SH-SY5Y (cell line): Measurements from ENCODE around the gene RELA.

Source experiments
- GATA2 ChIP-seq: IDR thresholded peaks from 2 replicates; pipeline ENCODE4 v1.6.1; 2011; ENCODE audit warnings: mild to moderate bottlenecking, low read depth, low read length
- GATA3 ChIP-seq: IDR thresholded peaks from 2 replicates; pipeline ENCODE4 v1.6.1; 2011; ENCODE audit warnings: low read depth, mild to moderate bottlenecking, low read length, moderate library complexity

RELA gene

DNA sequence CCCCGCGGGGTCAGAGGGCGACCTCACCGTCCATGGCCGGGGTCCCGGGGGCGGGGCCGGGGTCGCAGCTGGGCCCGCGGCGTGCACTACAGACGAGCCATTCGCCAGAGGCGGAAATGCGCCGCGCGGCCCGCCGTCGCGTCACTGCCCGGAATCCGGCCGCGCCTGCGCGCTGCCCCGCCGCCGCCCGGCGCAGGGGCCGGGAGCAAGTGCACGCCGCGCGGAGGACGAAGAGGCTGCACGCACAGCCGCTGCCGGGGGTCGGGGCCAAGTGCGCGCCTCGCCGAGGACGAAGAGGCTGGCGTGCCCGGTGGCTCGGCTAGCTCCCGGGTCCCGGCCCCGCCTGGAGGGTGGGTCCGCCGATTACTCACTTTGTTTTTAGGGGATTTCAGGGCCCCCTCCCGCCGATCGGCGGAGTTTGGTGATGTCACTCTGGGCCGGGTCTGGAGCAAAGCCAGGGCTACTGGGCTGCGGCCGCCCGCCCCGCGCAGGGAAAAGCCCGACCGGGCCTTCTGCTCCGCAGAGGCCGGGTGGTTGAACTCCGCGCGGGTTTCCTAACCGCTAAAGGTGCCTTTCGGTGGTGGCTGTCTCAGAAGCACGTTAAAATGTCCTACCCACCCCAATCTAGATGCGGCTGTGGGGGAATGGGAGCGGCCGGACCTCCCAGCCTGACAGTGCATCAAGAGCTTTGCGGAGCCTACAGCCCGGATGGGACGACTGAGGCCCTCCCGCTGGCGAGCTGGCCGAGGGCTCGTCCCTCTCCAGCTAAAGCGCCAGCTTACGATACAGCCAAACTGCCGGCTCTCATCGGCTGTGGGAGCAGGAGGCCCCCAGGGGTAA lies at the start of gene RELA:
RELA (minus strand) TSS at position 118 of the 840 bp plus-strand sequence; CDS start at position 34, 84 bp downstream.
- no peak for TF ChIP-seq GATA3
- TF ChIP-seq GATA2 = no peak

DNA sequence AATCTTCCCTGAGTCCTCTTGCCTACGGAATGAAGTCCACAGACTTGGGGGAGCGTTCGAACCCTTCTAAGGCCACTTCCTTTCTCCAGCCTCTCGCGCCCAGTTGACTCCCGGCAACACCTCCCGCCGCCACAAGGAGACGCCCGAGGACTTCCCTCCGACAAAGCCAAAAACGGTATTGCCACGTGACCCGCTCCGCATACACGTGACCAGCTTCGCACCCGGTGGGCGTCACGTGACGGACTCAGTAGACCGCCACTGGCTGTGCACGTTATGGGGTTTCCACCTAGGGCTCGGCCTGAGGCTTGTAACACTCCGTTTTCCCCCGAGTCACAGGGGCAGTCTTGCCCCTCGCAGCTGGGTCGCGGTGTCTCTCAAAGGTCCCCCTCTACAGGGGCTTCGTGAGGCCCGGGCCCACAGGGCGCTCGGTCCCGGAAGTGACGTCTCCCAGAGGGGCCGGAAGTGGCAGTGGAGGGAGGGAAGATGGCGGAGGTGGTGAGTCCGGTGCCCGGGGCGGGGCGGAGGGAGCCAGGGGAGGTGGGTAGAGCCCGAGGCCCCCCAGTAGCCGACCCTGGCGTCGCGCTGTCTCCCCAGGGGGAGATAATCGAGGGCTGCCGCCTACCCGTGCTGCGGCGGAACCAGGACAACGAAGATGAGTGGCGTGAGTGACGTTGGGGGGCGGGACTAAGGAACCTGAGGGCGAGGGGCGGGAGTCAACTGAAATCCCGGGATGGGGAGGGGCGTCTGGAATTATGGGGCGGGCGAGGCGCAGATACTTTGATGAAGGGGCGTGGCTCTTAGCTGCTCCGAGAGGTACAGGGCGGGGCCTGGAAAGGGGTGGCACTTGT lies 49.3 kb upstream of the RELA start, which contains the start of gene KAT5:
KAT5 (plus strand) TSS at position 468 of the 848 bp plus-strand sequence; CDS start at position 484, 16 bp downstream.
- TF ChIP-seq GATA3 = no peak
- no peak for TF ChIP-seq GATA2

DNA sequence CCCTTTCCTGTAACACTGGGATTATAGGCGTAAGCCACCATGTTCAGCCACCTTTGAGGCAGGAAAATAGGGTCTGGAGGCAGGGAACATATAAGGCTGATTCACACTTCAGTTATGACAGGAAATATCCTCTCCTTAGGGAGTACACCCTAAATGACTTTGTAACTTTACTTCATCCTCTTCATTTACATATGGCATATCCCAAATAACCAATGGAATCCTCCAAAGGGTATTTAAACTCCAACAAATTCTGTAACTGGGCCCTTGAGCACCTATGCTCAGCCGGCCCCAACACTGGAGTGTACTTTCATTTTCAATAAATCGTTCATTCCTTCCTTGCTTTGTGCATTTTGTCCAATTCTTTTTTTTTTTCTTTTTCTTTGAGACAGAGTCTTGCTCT lies 47.7 kb upstream of the RELA start:
- TF ChIP-seq GATA3 (no peak), GATA2 (no peak)

DNA sequence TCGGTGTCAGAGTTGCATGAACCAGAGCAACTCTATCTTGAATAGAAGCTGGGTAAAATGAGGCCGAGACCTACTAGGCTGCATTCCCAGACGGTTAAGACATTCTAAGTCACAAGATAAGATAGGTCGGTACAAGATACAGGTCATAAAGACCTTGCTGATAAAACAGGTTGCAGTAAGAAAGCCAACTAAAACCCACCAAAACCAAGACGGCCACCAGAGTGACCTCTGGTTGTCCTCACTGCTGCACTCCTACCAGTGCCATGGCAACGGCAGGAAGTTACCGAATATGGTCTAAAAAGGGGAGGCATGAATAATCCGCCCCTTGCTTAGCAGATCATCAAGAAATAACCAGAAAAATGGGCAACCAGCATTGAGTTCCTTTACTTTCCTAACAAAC lies 46.9 kb upstream of the RELA start:
- no peak for TF ChIP-seq GATA2
- TF ChIP-seq GATA3 = no peak

DNA sequence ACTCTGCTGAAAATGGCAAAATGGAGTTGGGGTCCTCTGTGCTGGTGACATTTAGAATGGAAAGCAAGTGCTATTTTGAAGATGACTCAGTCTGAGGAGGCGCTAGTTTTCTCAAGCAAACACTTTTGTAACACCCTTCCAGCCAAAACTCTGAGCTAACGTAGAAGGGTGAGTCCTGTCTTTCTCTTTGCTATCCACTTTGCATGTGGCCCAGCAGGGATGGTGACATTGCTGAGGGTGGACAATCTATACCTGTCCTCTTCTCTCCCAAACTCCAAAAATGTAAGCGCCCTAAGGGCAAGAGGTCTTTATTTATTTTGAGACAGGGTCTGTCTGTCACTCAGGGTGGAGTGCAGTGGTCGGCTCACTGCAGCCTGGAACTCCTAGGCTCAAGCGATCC lies 45.7 kb upstream of the RELA start:
- TF ChIP-seq GATA2 (no peak), GATA3 (no peak)

DNA sequence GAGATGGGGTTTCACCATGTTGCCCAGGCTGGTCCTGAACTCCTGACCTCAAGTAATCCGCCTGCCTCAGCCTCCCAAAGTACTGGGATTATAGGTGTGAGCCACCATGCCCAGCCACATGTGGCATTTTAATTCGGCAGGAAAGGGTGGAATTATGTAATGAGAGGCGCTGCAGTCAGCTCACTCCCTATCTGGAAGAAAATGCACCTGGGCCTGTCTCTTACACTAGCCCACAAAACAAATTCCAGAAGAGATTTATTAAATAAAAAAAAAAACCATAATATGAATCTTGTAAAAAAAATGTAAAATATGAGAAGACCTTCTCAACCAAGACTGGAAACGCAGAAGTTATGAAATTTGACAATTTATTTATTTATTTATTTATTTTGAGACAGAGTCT lies 41.1 kb upstream of the RELA start:
- TF ChIP-seq GATA2 = no peak
- TF ChIP-seq GATA3 = no peak

DNA sequence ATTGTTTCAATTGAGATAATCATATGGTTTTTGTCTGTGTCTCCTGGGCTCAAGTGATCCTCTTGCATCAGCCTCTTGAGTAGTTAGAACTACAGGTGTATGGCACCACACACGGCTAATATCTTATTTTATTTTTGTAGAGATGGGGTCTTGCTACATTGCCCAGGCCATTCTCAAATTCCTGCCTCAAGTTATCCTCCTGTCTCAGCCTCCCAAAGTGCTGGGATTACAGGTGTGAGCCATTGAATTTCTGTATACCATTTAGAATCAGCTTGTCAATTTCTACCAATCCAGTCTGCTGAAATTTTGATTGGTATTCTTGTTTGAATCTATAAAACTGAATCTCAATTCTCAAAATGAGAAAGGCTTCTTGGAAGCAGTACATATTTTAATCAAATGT lies 39.0 kb upstream of the RELA start:
- no peak for TF ChIP-seq GATA3
- no peak for TF ChIP-seq GATA2

DNA sequence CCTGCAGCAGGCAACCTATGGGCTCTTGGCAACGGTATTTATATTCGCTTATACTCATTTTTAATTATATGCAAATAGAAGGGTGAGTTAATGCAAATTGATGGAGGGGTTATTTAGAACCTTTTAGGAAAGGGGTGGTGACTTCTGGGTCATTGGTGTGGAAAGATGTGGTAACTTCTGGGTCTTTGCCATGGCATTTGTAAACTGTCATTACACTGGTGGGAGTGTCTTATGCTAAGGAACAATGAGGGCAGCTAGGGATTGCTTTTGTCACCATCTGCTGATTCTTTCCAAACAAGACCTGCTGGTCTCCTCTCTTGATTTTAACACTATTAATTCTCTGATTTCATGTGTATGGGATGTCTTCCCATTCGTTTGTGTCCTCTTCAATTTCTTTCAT lies 37.7 kb upstream of the RELA start:
- no peak for TF ChIP-seq GATA3
- TF ChIP-seq GATA2 = no peak

DNA sequence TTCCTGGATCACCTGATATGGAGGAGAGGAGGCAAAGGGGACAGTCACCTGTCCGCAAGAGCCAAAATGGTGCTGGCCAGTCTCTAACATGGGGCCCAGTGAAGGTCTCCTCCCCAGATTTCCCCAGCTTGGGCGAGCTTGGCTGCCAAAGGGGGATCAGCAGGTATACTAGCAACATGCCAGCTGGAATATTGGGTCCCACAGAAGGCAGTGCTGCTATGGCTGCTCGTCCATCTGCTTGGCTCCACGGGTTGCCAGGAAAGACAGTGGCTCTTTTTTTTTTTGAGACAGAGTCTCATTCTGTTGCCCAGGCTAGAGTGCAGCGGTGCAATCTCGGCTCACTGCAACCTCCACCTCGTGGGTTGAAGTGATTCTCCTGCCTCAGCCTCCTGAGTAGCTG lies 36.6 kb upstream of the RELA start:
- no peak for TF ChIP-seq GATA2
- no peak for TF ChIP-seq GATA3

DNA sequence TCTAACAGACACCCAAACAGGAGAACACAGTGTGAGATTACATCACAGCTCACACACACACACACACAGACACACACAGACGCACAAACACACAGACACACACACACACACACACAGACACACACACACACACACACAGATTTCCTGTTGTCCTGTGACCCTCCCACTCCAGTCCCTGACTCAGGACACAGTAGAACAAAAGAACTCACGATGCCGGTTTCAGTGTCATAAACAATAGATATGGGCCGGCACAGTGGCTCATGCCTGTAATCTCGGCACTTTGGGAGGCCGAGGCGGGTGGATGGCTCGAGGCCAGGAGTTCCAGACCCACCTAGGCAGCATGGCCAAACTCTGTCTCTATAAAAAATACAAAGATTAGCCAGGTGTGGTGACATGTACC lies 35.5 kb upstream of the RELA start:
- no peak for TF ChIP-seq GATA2
- TF ChIP-seq GATA3 = no peak

DNA sequence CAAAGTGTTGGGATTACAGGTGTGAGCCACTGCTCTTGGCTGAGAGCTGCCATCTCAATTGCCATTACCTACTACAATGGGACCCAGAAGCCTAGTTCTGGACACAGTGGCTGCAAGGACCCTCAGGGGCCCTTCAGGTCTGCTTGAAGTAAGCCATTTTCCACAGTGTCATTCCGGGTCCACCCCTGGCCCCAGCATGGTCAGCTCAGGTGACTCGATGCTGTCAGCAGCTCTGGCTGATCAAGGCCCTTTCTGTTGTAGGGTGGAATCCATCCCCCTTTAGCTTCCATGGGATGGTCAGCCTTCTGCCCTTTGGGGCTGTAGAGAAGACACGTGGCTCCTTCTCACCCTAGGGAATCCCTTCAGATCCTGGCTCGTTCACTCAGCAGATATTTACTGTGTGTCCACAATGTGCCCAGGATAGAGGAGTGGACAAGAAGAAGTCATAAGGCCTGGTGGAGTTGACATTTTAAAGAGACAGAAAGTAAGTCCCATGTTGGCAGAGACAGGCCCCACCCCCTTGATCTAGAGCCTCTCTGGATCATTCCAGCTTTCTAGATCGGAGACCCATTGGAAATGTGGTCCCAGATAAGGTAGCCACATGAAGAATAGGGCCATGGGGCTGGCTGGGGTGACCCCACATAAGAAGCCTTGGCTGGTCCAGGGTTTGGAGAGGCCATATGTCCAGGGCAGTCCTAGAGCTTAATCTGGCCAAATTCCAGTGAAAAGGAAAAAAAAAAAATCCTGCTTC lies 34.3 kb upstream of the RELA start:
- TF ChIP-seq GATA3 (no peak), GATA2 (no peak)

DNA sequence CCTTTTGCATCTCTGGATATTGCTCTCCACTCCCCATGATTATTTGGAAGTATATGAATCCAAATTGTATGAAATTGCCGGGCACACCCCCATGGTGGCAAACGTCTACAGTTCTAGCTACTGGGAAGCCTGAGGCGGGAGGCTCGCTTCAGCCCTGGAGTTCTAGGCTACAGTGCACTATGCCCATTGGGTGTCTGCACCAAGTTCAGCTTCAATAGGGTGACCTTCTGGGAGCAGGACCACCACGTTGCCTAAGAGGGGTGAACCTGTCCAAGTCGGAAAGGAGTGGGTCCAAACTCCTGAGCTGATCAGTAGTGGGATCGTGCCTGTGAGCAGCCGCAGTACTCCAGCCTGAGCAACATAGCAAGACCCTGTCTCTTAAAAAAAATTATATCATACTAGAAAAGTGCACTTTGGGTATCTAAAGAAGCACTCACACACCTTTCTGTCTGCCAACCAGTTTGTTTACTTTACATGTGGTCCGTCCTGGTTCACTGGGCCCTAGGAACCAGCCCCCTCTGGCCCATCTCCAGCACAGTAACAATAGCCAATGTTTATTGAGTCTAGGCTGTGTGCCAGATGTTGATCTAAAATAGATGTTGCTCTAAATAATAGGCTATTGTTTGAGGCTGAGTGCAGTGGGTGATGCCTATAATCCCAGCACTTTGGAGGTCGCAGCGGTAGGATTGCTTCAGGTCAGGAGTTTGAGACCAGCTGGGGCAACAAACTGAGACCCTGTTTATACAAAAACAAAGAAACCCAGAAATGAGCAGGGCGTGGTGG lies 32.9 kb upstream of the RELA start:
- TF ChIP-seq GATA2 (no peak), GATA3 (no peak)

DNA sequence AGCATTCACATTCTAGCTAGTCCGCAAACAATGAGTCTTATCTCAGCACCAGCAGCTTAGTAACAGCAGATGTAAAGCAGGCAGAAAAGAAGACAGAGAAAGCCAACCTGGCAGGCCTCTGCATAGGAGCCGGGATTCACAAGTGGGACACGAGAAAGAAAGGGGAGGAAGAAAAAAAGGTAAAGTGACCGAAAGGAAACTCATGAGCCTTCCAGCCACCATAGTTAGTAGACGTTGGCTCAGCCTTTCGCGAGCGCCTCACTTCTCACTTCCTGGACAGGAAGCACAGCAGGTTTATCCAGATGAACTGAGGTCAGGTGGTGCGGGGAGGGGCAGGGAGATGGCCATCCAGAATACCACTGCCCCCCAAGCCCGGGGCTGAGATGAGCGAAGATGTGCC lies 29.7 kb upstream of the RELA start:
- TF ChIP-seq GATA2 = no peak

DNA sequence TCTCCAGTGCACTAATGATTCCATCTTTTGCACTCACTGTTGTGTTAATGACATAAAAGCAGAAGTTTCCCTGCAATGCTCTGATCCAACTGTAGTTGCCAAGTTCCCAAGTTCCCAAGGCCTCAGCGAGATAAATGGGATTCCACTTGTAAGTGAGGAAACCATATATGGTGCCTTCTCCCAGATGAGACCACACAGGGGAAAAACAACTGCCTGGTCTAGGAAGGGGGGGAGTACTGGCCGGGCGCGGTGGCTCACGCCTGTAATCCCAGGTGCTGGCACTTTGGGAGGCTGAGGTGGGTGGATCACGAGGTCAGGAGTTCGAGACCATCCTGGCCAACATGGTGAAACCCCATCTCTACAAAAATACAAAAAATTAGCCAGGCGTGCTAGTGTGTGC lies 23.3 kb upstream of the RELA start:
- TF ChIP-seq GATA2 (no peak), GATA3 (no peak)
